ENCODE measurements around the gene NCKIPSD. TPM values are rescaled to one million over a fixed set of nuclear protein-coding genes. Genes with fewer than 3 reads are reported as not detected.
"Not testable (repeated sequence)": the region's sequence is repeated elsewhere in the genome, so short reads cannot be mapped to it uniquely, and the experiment has no call there.

The NCKIPSD gene
- total RNA-seq, 1 donor from 2014 or later = 26.3 TPM

- DNase-seq (ENCODE audit: extremely low spot score, unreplicated experiment) = no peak
- Mint-ChIP-seq H3K4me1 (ENCODE audit: unreplicated experiment) (peaks cover 3% of the 10 kb centered on the region), H3K9me3 (ENCODE audit: unreplicated experiment) (no peaks in the 10 kb centered on the region), H3K36me3 (ENCODE audit: unreplicated experiment) (no peaks in the 10 kb centered on the region), H3K27me3 (ENCODE audit: unreplicated experiment) (peaks cover 16% of the 10 kb centered on the region), H3K27ac (ENCODE audit: unreplicated experiment) (no peak overlapping the region), H3K4me3 (ENCODE audit: unreplicated experiment) (no peak overlapping the region)
- TF ChIP-seq CTCF (IDR thresholded peaks at IDR 0.05) = no peak
Observed at GRCh38 chr3:48723725-48724124, 38.0 kb upstream of the NCKIPSD start.

- H3K27ac Mint-ChIP-seq (ENCODE audit: unreplicated experiment); DNase-seq (ENCODE audit: extremely low spot score, unreplicated experiment); H3K4me3 Mint-ChIP-seq (ENCODE audit: unreplicated experiment); H3K36me3 Mint-ChIP-seq (ENCODE audit: unreplicated experiment); H3K9me3 Mint-ChIP-seq (ENCODE audit: unreplicated experiment); H3K4me1 Mint-ChIP-seq (ENCODE audit: unreplicated experiment): not testable (repeated sequence)
- peaks cover 16% of the 10 kb centered on the region for H3K27me3 Mint-ChIP-seq (ENCODE audit: unreplicated experiment)
Observed at GRCh38 chr3:48723293-48723692, 37.6 kb upstream of the NCKIPSD start.

- H3K9me3 Mint-ChIP-seq (ENCODE audit: unreplicated experiment) = no peaks in the 10 kb centered on the region
- no peak for TF ChIP-seq CTCF (IDR thresholded peaks at IDR 0.05)
- peak within 1 kb of the TSS; percentile 97 for H3K27ac Mint-ChIP-seq (ENCODE audit: unreplicated experiment)
- peak within 1 kb of the TSS; percentile 96 for H3K4me3 Mint-ChIP-seq (ENCODE audit: unreplicated experiment)
- H3K27me3 Mint-ChIP-seq (ENCODE audit: unreplicated experiment) = peaks cover 7% of the 10 kb centered on the region
- peak; percentile 99 for DNase-seq (ENCODE audit: extremely low spot score, unreplicated experiment)
- peaks cover 11% of the 10 kb centered on the region for H3K36me3 Mint-ChIP-seq (ENCODE audit: unreplicated experiment)
- H3K4me1 Mint-ChIP-seq (ENCODE audit: unreplicated experiment) = peaks cover 33% of the 10 kb centered on the region
Observed at GRCh38 chr3:48716982-48717746, 31.4 kb upstream of the NCKIPSD start, which contains the start of gene IP6K2. TSS of gene IP6K2 (minus strand) at chr3:48717221. CDS start at chr3:48695291, 21,930 bp downstream.

GRCh38 chr3:48716508-48716981 lies 30.8 kb upstream of the NCKIPSD start:
- no peak for DNase-seq (ENCODE audit: extremely low spot score, unreplicated experiment)
- Mint-ChIP-seq H3K36me3 (ENCODE audit: unreplicated experiment) (peaks cover 15% of the 10 kb centered on the region), H3K27ac (ENCODE audit: unreplicated experiment) (peak overlapping the region; percentile 97), H3K9me3 (ENCODE audit: unreplicated experiment) (no peaks in the 10 kb centered on the region), H3K4me3 (ENCODE audit: unreplicated experiment) (peak overlapping the region; percentile 96), H3K4me1 (ENCODE audit: unreplicated experiment) (peaks cover 37% of the 10 kb centered on the region), H3K27me3 (ENCODE audit: unreplicated experiment) (peaks cover 7% of the 10 kb centered on the region)
- TF ChIP-seq CTCF (IDR thresholded peaks at IDR 0.05) = no peak

- TF ChIP-seq CTCF (IDR thresholded peaks at IDR 0.05) = no peak
- Mint-ChIP-seq H3K4me3 (ENCODE audit: unreplicated experiment) (peak overlapping the region; percentile 96), H3K9me3 (ENCODE audit: unreplicated experiment) (no peaks in the 10 kb centered on the region), H3K36me3 (ENCODE audit: unreplicated experiment) (peaks cover 20% of the 10 kb centered on the region), H3K27me3 (ENCODE audit: unreplicated experiment) (peaks cover 4% of the 10 kb centered on the region), H3K4me1 (ENCODE audit: unreplicated experiment) (peaks cover 41% of the 10 kb centered on the region), H3K27ac (ENCODE audit: unreplicated experiment) (peak overlapping the region; percentile 97)
- no peak for DNase-seq (ENCODE audit: extremely low spot score, unreplicated experiment)
Observed at GRCh38 chr3:48715174-48715800, 29.6 kb upstream of the NCKIPSD start.

All from osteocyte (in vitro differentiated cells).